ENCODE results near the gene FBXO9.
"Not testable (repeated sequence)": the region's sequence is repeated elsewhere in the genome, so short reads cannot be mapped to it uniquely, and the experiment has no call there.

FBXO9 gene

GRCh38 chr6:53048431-53049195 is 16.6 kb upstream of the FBXO9 start:
- TF ChIP-seq, protein P1, sequence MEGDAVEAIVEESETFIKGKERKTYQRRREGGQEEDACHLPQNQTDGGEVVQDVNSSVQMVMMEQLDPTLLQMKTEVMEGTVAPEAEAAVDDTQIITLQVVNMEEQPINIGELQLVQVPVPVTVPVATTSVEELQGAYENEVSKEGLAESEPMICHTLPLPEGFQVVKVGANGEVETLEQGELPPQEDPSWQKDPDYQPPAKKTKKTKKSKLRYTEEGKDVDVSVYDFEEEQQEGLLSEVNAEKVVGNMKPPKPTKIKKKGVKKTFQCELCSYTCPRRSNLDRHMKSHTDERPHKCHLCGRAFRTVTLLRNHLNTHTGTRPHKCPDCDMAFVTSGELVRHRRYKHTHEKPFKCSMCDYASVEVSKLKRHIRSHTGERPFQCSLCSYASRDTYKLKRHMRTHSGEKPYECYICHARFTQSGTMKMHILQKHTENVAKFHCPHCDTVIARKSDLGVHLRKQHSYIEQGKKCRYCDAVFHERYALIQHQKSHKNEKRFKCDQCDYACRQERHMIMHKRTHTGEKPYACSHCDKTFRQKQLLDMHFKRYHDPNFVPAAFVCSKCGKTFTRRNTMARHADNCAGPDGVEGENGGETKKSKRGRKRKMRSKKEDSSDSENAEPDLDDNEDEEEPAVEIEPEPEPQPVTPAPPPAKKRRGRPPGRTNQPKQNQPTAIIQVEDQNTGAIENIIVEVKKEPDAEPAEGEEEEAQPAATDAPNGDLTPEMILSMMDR (IDR thresholded peaks at IDR 0.05; ENCODE audit: low read depth, low read length), result no peak
- H3K27me3 ChIP-seq (ENCODE audit: insufficient read depth, low read depth, severe bottlenecking), result no peaks in the 10 kb centered on the region
- H3K27ac ChIP-seq, result no peak overlapping the region
- H3K9me3 ChIP-seq (ENCODE audit: severe bottlenecking), result no peaks in the 10 kb centered on the region
- peaks cover 10% of the 10 kb centered on the region for H3K36me3 ChIP-seq
- DNase-seq, result no peak
- H3K4me3 ChIP-seq (ENCODE audit: low read depth, low read length), result no peak overlapping the region

GRCh38 chr6:53049415-53049814 is 15.8 kb upstream of the FBXO9 start:
- Histone ChIP-seq H3K27ac (no peak overlapping the region), H3K4me3 (ENCODE audit: low read depth, low read length) (no peak overlapping the region), H3K36me3 (peaks cover 12% of the 10 kb centered on the region), H3K27me3 (ENCODE audit: insufficient read depth, low read depth, severe bottlenecking) (no peaks in the 10 kb centered on the region), H3K9me3 (ENCODE audit: severe bottlenecking) (no peaks in the 10 kb centered on the region)
- DNase-seq, result no peak
- TF ChIP-seq, protein P1 (IDR thresholded peaks at IDR 0.05; ENCODE audit: low read depth, low read length), result no peak

- not testable (repeated sequence) for DNase-seq; H3K4me3 ChIP-seq (ENCODE audit: low read depth, low read length); H3K9me3 ChIP-seq (ENCODE audit: severe bottlenecking); H3K27me3 ChIP-seq (ENCODE audit: insufficient read depth, low read depth, severe bottlenecking); H3K27ac ChIP-seq
- H3K36me3 ChIP-seq, result peaks cover 14% of the 10 kb centered on the region
Observed at GRCh38 chr6:53052152-53052551, 13.1 kb upstream of the FBXO9 start.

- no peaks in the 10 kb centered on the region for H3K9me3 ChIP-seq (ENCODE audit: severe bottlenecking)
- H3K27me3 ChIP-seq (ENCODE audit: insufficient read depth, low read depth, severe bottlenecking), result no peaks in the 10 kb centered on the region
- DNase-seq, result no peak
- TF ChIP-seq, protein P1 (IDR thresholded peaks at IDR 0.05; ENCODE audit: low read depth, low read length), result no peak
- no peak overlapping the region for H3K4me3 ChIP-seq (ENCODE audit: low read depth, low read length)
- no peak overlapping the region for H3K27ac ChIP-seq
- peaks cover 14% of the 10 kb centered on the region for H3K36me3 ChIP-seq
Observed at GRCh38 chr6:53054532-53054931, 10.7 kb upstream of the FBXO9 start.

DNA sequence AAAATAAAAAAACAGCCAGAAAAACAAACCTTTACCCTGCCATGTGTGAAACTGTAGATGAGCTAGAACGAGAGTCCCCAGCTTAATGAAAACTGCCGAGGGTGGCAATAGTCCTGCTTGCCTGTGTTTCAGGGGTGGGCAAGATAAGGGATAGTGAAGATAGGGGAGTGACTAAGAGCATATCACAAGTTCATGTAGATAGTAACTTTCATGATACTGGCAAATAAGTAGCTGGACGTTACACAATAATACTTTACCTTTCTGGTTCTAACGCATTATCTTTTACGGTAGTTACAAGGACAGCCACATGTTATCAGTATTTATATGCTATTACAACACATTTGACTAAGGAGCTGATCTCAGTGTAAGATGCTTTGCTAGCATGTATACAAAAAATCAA is 9.3 kb upstream of the FBXO9 start:
- DNase-seq, result no peak
- H3K27ac ChIP-seq, result no peak overlapping the region
- H3K36me3 ChIP-seq, result peaks cover 14% of the 10 kb centered on the region
- TF ChIP-seq, protein P1 (IDR thresholded peaks at IDR 0.05; ENCODE audit: low read depth, low read length), result no peak
- no peaks in the 10 kb centered on the region for H3K9me3 ChIP-seq (ENCODE audit: severe bottlenecking)
- H3K27me3 ChIP-seq (ENCODE audit: insufficient read depth, low read depth, severe bottlenecking), result no peaks in the 10 kb centered on the region
- no peak overlapping the region for H3K4me3 ChIP-seq (ENCODE audit: low read depth, low read length)

GRCh38 chr6:53056273-53056672 is 8.9 kb upstream of the FBXO9 start:
- no peaks in the 10 kb centered on the region for H3K27me3 ChIP-seq (ENCODE audit: insufficient read depth, low read depth, severe bottlenecking)
- no peak for DNase-seq
- no peak overlapping the region for H3K4me3 ChIP-seq (ENCODE audit: low read depth, low read length)
- TF ChIP-seq, protein P1 (IDR thresholded peaks at IDR 0.05; ENCODE audit: low read depth, low read length), result no peak
- H3K36me3 ChIP-seq, result peaks cover 14% of the 10 kb centered on the region
- H3K27ac ChIP-seq, result no peak overlapping the region
- no peaks in the 10 kb centered on the region for H3K9me3 ChIP-seq (ENCODE audit: severe bottlenecking)
